SK-N-SH (cell line): ENCODE data around the gene AP4S1. TPM values are rescaled to one million over a fixed set of nuclear protein-coding genes. Genes with fewer than 3 reads are reported as not detected.
"Not testable (repeated sequence)": the region's sequence is repeated elsewhere in the genome, so short reads cannot be mapped to it uniquely, and the experiment has no call there.

ENCODE experiments used
- CTCF ChIA-PET: fragments of 300-600, 350-600 bp; formaldehyde crosslinking; extraction: SDS; loops from one replicate; lab custom pipeline; 2021; lab: Yijun Ruan, JAX
- POLR2A ChIA-PET: fragments of 350-600 bp; sonication (Branson Sonifier 250); formaldehyde crosslinking; extraction: SDS; loops from one replicate; lab custom pipeline; 2020; ENCODE audit warnings: antibody characterized with exemption, inconsistent platforms; lab: Yijun Ruan, JAX
- DNase-seq: peaks from one replicate; pipeline ENCODE4 v3.0.0; 2012
- H2AFZ ChIP-seq: fragments of 200-600 bp; sonication (generic); 2 replicates; pipeline ENCODE4 v1.8.1; 2016; ENCODE audit warnings: antibody characterized with exemption, mild to moderate bottlenecking, low read depth
- H3F3A ChIP-seq: fragments of 200-600 bp; sonication (generic); replicated peaks from 2 replicates; pipeline ENCODE3; 2016; ENCODE audit warnings: antibody characterized with exemption, mild to moderate bottlenecking; ENCODE audit not compliant: insufficient read depth
- H3K27ac ChIP-seq, 2 experiments: fragments of 200-500 bp in 1 of 2; fragments of 200-600 bp in 1 of 2; sonication (Bioruptor generic) in 1 of 2; sonication (generic), shearing (Covaris generic) in 1 of 2; 2 replicates each; pipeline versions ENCODE4 v1.5.1 to v1.6.1; 2014 to 2016; ENCODE audit warnings: low read depth in 2 of 2, inconsistent platforms in 1 of 2, low read length in 1 of 2, mild to moderate bottlenecking in 1 of 2, mixed read lengths in 1 of 2
- H3K27me3 ChIP-seq: fragments of 200-600 bp; sonication (generic), shearing (Covaris generic); 2 replicates; pipeline ENCODE4 v1.6.1; 2016; ENCODE audit warnings: mixed run types; ENCODE audit not compliant: insufficient read depth
- H3K36me3 ChIP-seq, 2 experiments: fragments of 200-500 bp in 1 of 2; fragments of 200-600 bp in 1 of 2; sonication (Bioruptor generic) in 1 of 2; sonication (generic) in 1 of 2; replicated peaks in 1 of 2; 2 replicates each; pipeline versions ENCODE3 to v1.5.1; 2014 to 2016; ENCODE audit warnings: low read length in 1 of 2, mild to moderate bottlenecking in 1 of 2; ENCODE audit not compliant: insufficient read depth in 2 of 2, control insufficient read depth in 1 of 2
- H3K4me1 ChIP-seq, 2 experiments: fragments of 200-500 bp in 1 of 2; fragments of 200-600 bp in 1 of 2; sonication (Bioruptor generic) in 1 of 2; sonication (generic), shearing (Covaris generic) in 1 of 2; 2 replicates each; pipeline versions ENCODE4 v1.5.1 to v1.6.1; 2014 to 2016; ENCODE audit warnings: low read depth in 1 of 2, low read length in 1 of 2, mixed run types in 1 of 2; ENCODE audit not compliant: insufficient read depth in 2 of 2, control insufficient read depth in 1 of 2
- H3K4me2 ChIP-seq: fragments of 200-600 bp; sonication (generic), shearing (Covaris generic); 2 replicates; pipeline ENCODE4 v1.6.1; 2017; ENCODE audit warnings: mixed run types
- H3K4me3 ChIP-seq, 2 experiments: fragments of 200-500 bp in 1 of 2; fragments of 200-600 bp in 1 of 2; sonication (Bioruptor generic) in 1 of 2; sonication (generic), shearing (Covaris generic) in 1 of 2; 2 replicates each; pipeline versions ENCODE4 v1.5.1 to v1.8.1; 2014 to 2016; ENCODE audit warnings: low read depth in 2 of 2, inconsistent platforms in 1 of 2, low read length in 1 of 2, mild to moderate bottlenecking in 1 of 2, mixed read lengths in 1 of 2, moderate library complexity in 1 of 2
- H3K79me2 ChIP-seq: fragments of 200-600 bp; sonication (generic); 2 replicates; pipeline ENCODE4 v1.8.1; 2017; ENCODE audit warnings: mild to moderate bottlenecking; ENCODE audit not compliant: insufficient read depth
- H3K9ac ChIP-seq: fragments of 200-600 bp; sonication (generic); 2 replicates; pipeline ENCODE4 v1.6.1; 2017; ENCODE audit warnings: mixed run types
- H3K9me2 ChIP-seq: fragments of 200-600 bp; sonication (generic); 2 replicates; pipeline ENCODE4 v1.6.1; 2017; ENCODE audit warnings: mixed run types
- H3K9me3 ChIP-seq: fragments of 200-600 bp; sonication (generic); 2 replicates; pipeline ENCODE4 v1.6.1; 2017; ENCODE audit warnings: mixed run types, mild to moderate bottlenecking, moderate library complexity
- H4K20me1 ChIP-seq: fragments of 200-600 bp; sonication (generic); 2 replicates; pipeline ENCODE4 v1.6.1; 2017; ENCODE audit warnings: mild to moderate bottlenecking, mixed run types; ENCODE audit not compliant: insufficient read depth
- EP300 ChIP-seq, 2 experiments: IDR thresholded peaks; 2 replicates each; pipeline versions ENCODE4 v1.4.0 to v1.6.1; 2012; ENCODE audit warnings: borderline replicate concordance in 1 of 2, low read depth in 1 of 2, low read length in 1 of 2
- FOSL2 ChIP-seq: IDR thresholded peaks from 2 replicates; pipeline ENCODE4 v1.4.0; 2012; ENCODE audit warnings: low read depth, mild to moderate bottlenecking, moderate library complexity, borderline replicate concordance
- FOXM1 ChIP-seq: IDR thresholded peaks from 2 replicates; pipeline ENCODE4 v1.4.0; 2012; ENCODE audit warnings: low read depth, mild to moderate bottlenecking
- MAX ChIP-seq: IDR thresholded peaks from 2 replicates; pipeline ENCODE4 v1.4.0; 2012; ENCODE audit warnings: low read depth
- NRF1 ChIP-seq: IDR thresholded peaks from 2 replicates; pipeline ENCODE4 v1.6.1; 2012; ENCODE audit warnings: low read depth, mild to moderate bottlenecking, low read length
- RCOR1 ChIP-seq: fragments of 150-350 bp; IDR thresholded peaks from 2 replicates; pipeline ENCODE4 v1.6.1; 2017; ENCODE audit warnings: antibody characterized with exemption, low read length
- SIN3A ChIP-seq: IDR thresholded peaks from 2 replicates; pipeline ENCODE4 v1.6.1; 2012; ENCODE audit warnings: low read depth, mild to moderate bottlenecking, low read length, moderate library complexity, borderline replicate concordance
- TAF1 ChIP-seq: IDR thresholded peaks from 2 replicates; pipeline ENCODE4 v1.6.1; 2012; ENCODE audit warnings: low read depth, mild to moderate bottlenecking, low read length, moderate library complexity, borderline replicate concordance
- TEAD4 ChIP-seq: IDR thresholded peaks from 2 replicates; pipeline ENCODE4 v1.4.0; 2012; ENCODE audit warnings: mild to moderate bottlenecking, borderline replicate concordance; ENCODE audit not compliant: insufficient read depth
- USF2 ChIP-seq: fragments of 150-350 bp; IDR thresholded peaks from 2 replicates; pipeline ENCODE4 v1.6.1; 2017; ENCODE audit warnings: antibody characterized with exemption, low read length, low read depth, borderline replicate concordance
- WGBS: methylation state at CpG from one replicate; pipeline ENCODE4 v1.1.6; 2017; ENCODE audit warnings: low lambda C conversion rate; 5-methylcytosine and 5-hydroxymethylcytosine counted together
- polyA plus RNA-seq, 3 experiments: library from polyadenylated mRNA; depleted of rRNA; stranded (reverse); fragments of >200 nt; gene quantifications; 2 replicates each; pipeline ENCODE4 v1.2.3, GENCODE V29; 2012

Gene AP4S1
- polyA plus RNA-seq, 1 of the 3 experiments (the other 2 are of a cell fraction): 1.7 TPM

GRCh38 chr14:31051511-31051910, 26.1 kb downstream of the AP4S1 start:
- no peaks in the 10 kb centered on the region for H3K36me3 ChIP-seq
- H3K4me3 ChIP-seq: no peak overlapping the region
- no peak overlapping the region for H2AFZ ChIP-seq
- no peaks in the 10 kb centered on the region for H3K9me2 ChIP-seq
- TF ChIP-seq USF2 (no peak), FOXM1 (no peak), FOSL2 (no peak), TEAD4 (no peak), SIN3A (no peak), MAX (no peak), NRF1 (no peak), EP300 (IDR thresholded peaks at IDR 0.05; ENCODE audit: borderline replicate concordance in 1 of 2, low read depth in 1 of 2, low read length in 1 of 2) (no peak), RCOR1 (no peak), TAF1 (no peak)
- no peaks in the 10 kb centered on the region for H4K20me1 ChIP-seq
- H3K27me3 ChIP-seq: no peaks in the 10 kb centered on the region
- CTCF ChIA-PET: interaction anchor here (1.0 kb wide), 1 partner anchor 327 kb away, joined by 3 read pairs; no protein-coding TSS in a partner anchor
- POLR2A ChIA-PET: no interaction called here
- WGBS: 68% methylated on average over 4 of the region's 4 CpGs
- no peak overlapping the region for H3K9ac ChIP-seq
- H3K9me3 ChIP-seq: no peaks in the 10 kb centered on the region
- no peak overlapping the region for H3K4me2 ChIP-seq
- no peaks in the 10 kb centered on the region for H3K4me1 ChIP-seq
- DNase-seq: no peak
- H3K27ac ChIP-seq: no peak overlapping the region
- H3K79me2 ChIP-seq: no peaks in the 10 kb centered on the region
- peaks cover 17% of the 10 kb centered on the region for H3F3A ChIP-seq

GRCh38 chr14:31052905-31053586, 27.6 kb downstream of the AP4S1 start:
- POLR2A ChIA-PET, H3K9me2 ChIP-seq, H3K9ac ChIP-seq, H3K4me2 ChIP-seq, H3K4me1 ChIP-seq, H3K4me3 ChIP-seq, H3K9me3 ChIP-seq, H3K79me2 ChIP-seq, H3K27ac ChIP-seq, H4K20me1 ChIP-seq, H2AFZ ChIP-seq, H3K36me3 ChIP-seq, DNase-seq, H3K27me3 ChIP-seq: not testable (repeated sequence)
- WGBS: 92% methylated on average over 9 of the region's 9 CpGs
- H3F3A ChIP-seq: peaks cover 17% of the 10 kb centered on the region
- CTCF ChIA-PET: interaction anchor here (1.2 kb wide), 2 partner anchors 15 to 29 kb away, joined by 3 read pairs; no protein-coding TSS in a partner anchor
